ENCODE data around the gene DRG1. TPM values are rescaled to one million over a fixed set of nuclear protein-coding genes. Genes with fewer than 3 reads are reported as not detected.
"Not testable (repeated sequence)": the region's sequence is repeated elsewhere in the genome, so short reads cannot be mapped to it uniquely, and the experiment has no call there.

DRG1 gene
- polyA plus RNA-seq, 3 donors = 24.7 to 81.3 (median 68.2) TPM

- Mint-ChIP-seq H3K4me1 (peaks cover 14% of the 10 kb centered on the region), H3K4me3 (no peak overlapping the region), H3K36me3 (peaks cover 13 to 23% of the 10 kb centered on the region in 2 donors), H3K27me3 (ENCODE audit: low read depth in 3 of 3) (peaks cover under 1 to 2% (median 2%) of the 10 kb centered on the region in 3 donors), H3K9me3 (peaks cover 1 to 12% (median 8%) of the 10 kb centered on the region in 7 donors), H3K27ac (peak overlapping the region in 5 of 7 donors; percentile 8 to 67 (median 54))
- H3K27ac ChIP-seq (ENCODE audit: low read depth in 1 of 2, low read length in 2 of 2) = no peak overlapping the region
- no peaks in the 10 kb centered on the region for H3K9me3 ChIP-seq (replicated peaks in 1 of 2; ENCODE audit: control insufficient read depth in 1 of 2, insufficient read depth in 1 of 2, low read length in 2 of 2)
- no peak overlapping the region for H3K4me3 ChIP-seq (replicated peaks in 1 of 3; ENCODE audit: low read depth in 2 of 3, low read length in 3 of 3)
- peaks cover 43% of the 10 kb centered on the region for H3K79me2 ChIP-seq (ENCODE audit: insufficient read depth, low read length)
- H3K4me2 ChIP-seq (replicated peaks; ENCODE audit: extremely low read depth, low read length, poor library complexity, severe bottlenecking) = no peak overlapping the region
- no peak for DNase-seq
- no CpG with 5 or more reads among the region's 5 CpGs for WGBS (ENCODE audit: insufficient coverage)
- peaks cover 9 to 10% of the 10 kb centered on the region in 2 donors for H3K36me3 ChIP-seq (replicated peaks in 1 of 2; ENCODE audit: control insufficient read depth in 1 of 2, insufficient read depth in 2 of 2, low read length in 2 of 2)
- no peak overlapping the region for H3K9ac ChIP-seq (ENCODE audit: insufficient read depth, low read length, poor library complexity, severe bottlenecking)
- H3K4me1 ChIP-seq (ENCODE audit: control insufficient read depth in 1 of 2, insufficient read depth in 2 of 2, low read length in 2 of 2) = peaks cover 16 to 21% of the 10 kb centered on the region in 2 donors
- intact Hi-C loops (cut with micrococcal nuclease) = loop anchor here (2.0 to 5.0 kb wide), 2 partner anchors 51 kb away; partner anchors contain the start of gene PATZ1 (in 2 of the 2)
- peaks cover 8% of the 10 kb centered on the region for H4K20me1 ChIP-seq (ENCODE audit: insufficient read depth, low read length)
- H3K27me3 ChIP-seq (ENCODE audit: control insufficient read depth in 2 of 2, insufficient read depth in 2 of 2, low read length in 2 of 2) = no peaks in the 10 kb centered on the region
- TF ChIP-seq, protein P1, sequence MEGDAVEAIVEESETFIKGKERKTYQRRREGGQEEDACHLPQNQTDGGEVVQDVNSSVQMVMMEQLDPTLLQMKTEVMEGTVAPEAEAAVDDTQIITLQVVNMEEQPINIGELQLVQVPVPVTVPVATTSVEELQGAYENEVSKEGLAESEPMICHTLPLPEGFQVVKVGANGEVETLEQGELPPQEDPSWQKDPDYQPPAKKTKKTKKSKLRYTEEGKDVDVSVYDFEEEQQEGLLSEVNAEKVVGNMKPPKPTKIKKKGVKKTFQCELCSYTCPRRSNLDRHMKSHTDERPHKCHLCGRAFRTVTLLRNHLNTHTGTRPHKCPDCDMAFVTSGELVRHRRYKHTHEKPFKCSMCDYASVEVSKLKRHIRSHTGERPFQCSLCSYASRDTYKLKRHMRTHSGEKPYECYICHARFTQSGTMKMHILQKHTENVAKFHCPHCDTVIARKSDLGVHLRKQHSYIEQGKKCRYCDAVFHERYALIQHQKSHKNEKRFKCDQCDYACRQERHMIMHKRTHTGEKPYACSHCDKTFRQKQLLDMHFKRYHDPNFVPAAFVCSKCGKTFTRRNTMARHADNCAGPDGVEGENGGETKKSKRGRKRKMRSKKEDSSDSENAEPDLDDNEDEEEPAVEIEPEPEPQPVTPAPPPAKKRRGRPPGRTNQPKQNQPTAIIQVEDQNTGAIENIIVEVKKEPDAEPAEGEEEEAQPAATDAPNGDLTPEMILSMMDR (IDR thresholded peaks at IDR 0.05) = no peak
- peak overlapping the region; percentile 100 for H2AFZ ChIP-seq (ENCODE audit: insufficient read depth, low read depth, low read length, poor library complexity, severe bottlenecking)
Observed at GRCh38 chr22:31398231-31398630, 1.2 kb upstream of the DRG1 start.

GRCh38 chr22:31400023-31400397 lies 606 bp downstream of the DRG1 start:
- peak overlapping the region; percentile 92 for H3K9ac ChIP-seq (ENCODE audit: insufficient read depth, low read length, poor library complexity, severe bottlenecking)
- H3K4me1 ChIP-seq (ENCODE audit: control insufficient read depth in 1 of 2, insufficient read depth in 2 of 2, low read length in 2 of 2) = peaks cover 16 to 21% of the 10 kb centered on the region in 2 donors
- peaks cover 14% of the 10 kb centered on the region for H4K20me1 ChIP-seq (ENCODE audit: insufficient read depth, low read length)
- under 1% methylated on average over 8 of the region's 11 CpGs for WGBS (ENCODE audit: insufficient coverage)
- peaks cover 14% of the 10 kb centered on the region for H3K4me1 Mint-ChIP-seq
- peak overlapping the region; percentile 89 to 97 (median 95) for H3K27ac Mint-ChIP-seq
- peaks cover 0 to 1% (median 0%) of the 10 kb centered on the region in 7 donors for H3K9me3 Mint-ChIP-seq
- intact Hi-C loops (cut with micrococcal nuclease) = no loop called here
- no peaks in the 10 kb centered on the region for H3K9me3 ChIP-seq (replicated peaks in 1 of 2; ENCODE audit: control insufficient read depth in 1 of 2, insufficient read depth in 1 of 2, low read length in 2 of 2)
- peak overlapping the region; percentile 92 to 98 for H3K4me3 Mint-ChIP-seq
- peak overlapping the region; percentile 72 to 90 for H3K27ac ChIP-seq (ENCODE audit: low read depth in 1 of 2, low read length in 2 of 2)
- H3K36me3 ChIP-seq (replicated peaks in 1 of 2; ENCODE audit: control insufficient read depth in 1 of 2, insufficient read depth in 2 of 2, low read length in 2 of 2) = peaks cover 25 to 27% of the 10 kb centered on the region in 2 donors
- peaks cover 0 to 2% (median 0%) of the 10 kb centered on the region in 3 donors for H3K27me3 Mint-ChIP-seq (ENCODE audit: low read depth in 3 of 3)
- no peak for DNase-seq
- TF ChIP-seq, protein P1 (IDR thresholded peaks at IDR 0.05) = no peak
- H3K4me3 ChIP-seq (replicated peaks in 1 of 3; ENCODE audit: low read depth in 2 of 3, low read length in 3 of 3) = peak overlapping the region; percentile 72 to 98 (median 73)
- peaks cover 60% of the 10 kb centered on the region for H3K79me2 ChIP-seq (ENCODE audit: insufficient read depth, low read length)
- peaks cover 20 to 39% of the 10 kb centered on the region in 2 donors for H3K36me3 Mint-ChIP-seq
- no peaks in the 10 kb centered on the region for H3K27me3 ChIP-seq (ENCODE audit: control insufficient read depth in 2 of 2, insufficient read depth in 2 of 2, low read length in 2 of 2)
- peak overlapping the region; percentile 87 for H3K4me2 ChIP-seq (replicated peaks; ENCODE audit: extremely low read depth, low read length, poor library complexity, severe bottlenecking)
- peak overlapping the region; percentile 100 for H2AFZ ChIP-seq (ENCODE audit: insufficient read depth, low read depth, low read length, poor library complexity, severe bottlenecking)

GRCh38 chr22:31402350-31402749 lies 2.9 kb downstream of the DRG1 start:
- H3K4me1 Mint-ChIP-seq = peaks cover 14% of the 10 kb centered on the region
- H3K9ac ChIP-seq (ENCODE audit: insufficient read depth, low read length, poor library complexity, severe bottlenecking); intact Hi-C loops (cut with micrococcal nuclease); DNase-seq; H2AFZ ChIP-seq (ENCODE audit: insufficient read depth, low read depth, low read length, poor library complexity, severe bottlenecking); H3K27me3 Mint-ChIP-seq (ENCODE audit: low read depth in 3 of 3); H3K27me3 ChIP-seq (ENCODE audit: control insufficient read depth in 2 of 2, insufficient read depth in 2 of 2, low read length in 2 of 2); H3K9me3 ChIP-seq (replicated peaks in 1 of 2; ENCODE audit: control insufficient read depth in 1 of 2, insufficient read depth in 1 of 2, low read length in 2 of 2); H3K4me2 ChIP-seq (replicated peaks; ENCODE audit: extremely low read depth, low read length, poor library complexity, severe bottlenecking); H3K4me3 ChIP-seq (replicated peaks in 1 of 3; ENCODE audit: low read depth in 2 of 3, low read length in 3 of 3); H3K27ac ChIP-seq (ENCODE audit: low read depth in 1 of 2, low read length in 2 of 2); H3K9me3 Mint-ChIP-seq; H3K4me3 Mint-ChIP-seq: not testable (repeated sequence)
- H3K27ac Mint-ChIP-seq = peak overlapping the region in 2 of 7 donors; percentile 3 to 35
- Histone ChIP-seq H4K20me1 (ENCODE audit: insufficient read depth, low read length) (peaks cover 15% of the 10 kb centered on the region), H3K36me3 (replicated peaks in 1 of 2; ENCODE audit: control insufficient read depth in 1 of 2, insufficient read depth in 2 of 2, low read length in 2 of 2) (peaks cover 41 to 50% of the 10 kb centered on the region in 2 donors), H3K79me2 (ENCODE audit: insufficient read depth, low read length) (peaks cover 75% of the 10 kb centered on the region), H3K4me1 (ENCODE audit: control insufficient read depth in 1 of 2, insufficient read depth in 2 of 2, low read length in 2 of 2) (peaks cover 16 to 21% of the 10 kb centered on the region in 2 donors)
- peaks cover 40 to 63% of the 10 kb centered on the region in 2 donors for H3K36me3 Mint-ChIP-seq
- WGBS (ENCODE audit: insufficient coverage) = no CpG with 5 or more reads among the region's 2 CpGs

All from CD14-positive monocyte (primary cell).